NCI-H226 (cell line): Measurements from ENCODE around the gene MDGA2.
A peak's percentile ranks its signal among the peaks of the same experiment; 100 is the strongest.

Experiments
- DNase-seq: peaks from one replicate; pipeline ENCODE4 v3.0.0-alpha.2; 2015

MDGA2 gene

DNA sequence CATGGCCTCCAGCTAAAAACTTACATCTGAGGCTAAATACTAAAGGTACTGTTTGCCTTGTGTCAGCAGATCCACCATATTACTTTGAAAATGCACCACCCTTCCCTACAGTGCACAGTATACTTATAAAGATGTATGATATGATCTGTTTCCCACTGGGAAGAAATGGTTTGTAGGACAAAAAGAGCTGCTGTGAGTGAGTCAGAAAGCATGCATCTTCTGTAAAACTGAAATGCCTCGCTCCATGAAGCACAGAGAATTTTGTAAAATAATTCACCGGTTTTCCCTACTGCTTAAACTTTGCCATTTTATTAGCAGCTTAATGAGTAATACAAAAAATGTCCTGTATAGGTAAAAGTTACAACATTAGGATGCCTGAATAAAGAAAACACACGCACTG is 68.8 kb downstream of the MDGA2 start:
- peak; percentile 4 for DNase-seq

DNA sequence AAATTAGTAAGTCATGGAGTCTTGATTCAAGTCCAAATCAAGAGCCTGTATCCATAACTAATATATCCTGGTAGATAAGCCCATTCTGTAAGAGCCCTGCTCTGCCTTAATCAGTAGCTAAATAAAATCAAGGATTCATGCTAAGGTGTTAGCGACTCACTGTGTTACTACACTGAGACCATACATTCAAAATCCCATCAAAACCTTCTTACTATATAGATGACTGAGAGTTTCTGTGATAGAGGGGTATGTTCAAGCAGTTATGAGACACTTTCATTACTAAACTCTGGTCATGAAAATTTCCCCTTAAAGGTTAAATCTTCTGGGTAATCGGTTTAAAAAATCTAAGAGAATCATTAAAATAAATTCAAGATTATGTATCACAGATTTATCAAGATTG is 78.5 kb downstream of the MDGA2 start:
- no peak for DNase-seq

DNA sequence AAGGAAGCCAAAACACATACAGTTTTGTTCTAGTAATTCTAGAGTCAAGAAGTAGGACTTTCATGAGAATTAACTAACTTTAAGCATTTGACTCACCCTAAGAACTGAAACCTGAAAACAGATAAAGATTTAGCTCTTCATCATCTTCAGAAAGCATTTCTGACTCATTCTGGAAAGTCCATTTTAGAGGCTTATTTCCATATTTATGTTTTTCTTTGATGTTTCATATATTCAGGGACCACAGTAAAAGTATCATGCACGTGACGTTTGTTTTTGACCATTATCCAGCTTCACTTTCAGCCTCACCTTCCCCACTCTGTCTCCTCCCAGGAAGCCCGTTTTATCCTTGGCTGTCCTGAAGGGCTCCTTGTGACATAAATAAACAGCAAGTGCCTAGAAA is 79.2 kb downstream of the MDGA2 start:
- DNase-seq, result no peak

DNA sequence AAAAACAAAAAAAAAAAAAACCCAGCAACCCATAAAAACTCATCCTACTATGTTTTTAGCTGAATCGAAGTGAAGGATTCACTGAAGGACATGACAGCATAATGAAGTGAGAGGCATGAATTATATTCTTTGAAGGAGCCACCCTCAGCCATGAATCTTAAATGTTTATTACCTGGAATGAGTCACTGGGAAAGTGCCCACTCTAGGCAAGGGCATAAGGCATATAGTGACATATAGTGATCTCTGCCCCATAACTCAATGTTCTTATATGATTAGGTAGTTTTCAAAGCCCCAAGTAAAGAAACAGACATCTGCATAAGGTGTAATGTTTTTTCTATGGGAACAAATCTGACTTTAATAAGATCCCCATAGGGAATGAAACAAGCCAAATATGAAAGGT is 79.9 kb downstream of the MDGA2 start:
- no peak for DNase-seq

DNA sequence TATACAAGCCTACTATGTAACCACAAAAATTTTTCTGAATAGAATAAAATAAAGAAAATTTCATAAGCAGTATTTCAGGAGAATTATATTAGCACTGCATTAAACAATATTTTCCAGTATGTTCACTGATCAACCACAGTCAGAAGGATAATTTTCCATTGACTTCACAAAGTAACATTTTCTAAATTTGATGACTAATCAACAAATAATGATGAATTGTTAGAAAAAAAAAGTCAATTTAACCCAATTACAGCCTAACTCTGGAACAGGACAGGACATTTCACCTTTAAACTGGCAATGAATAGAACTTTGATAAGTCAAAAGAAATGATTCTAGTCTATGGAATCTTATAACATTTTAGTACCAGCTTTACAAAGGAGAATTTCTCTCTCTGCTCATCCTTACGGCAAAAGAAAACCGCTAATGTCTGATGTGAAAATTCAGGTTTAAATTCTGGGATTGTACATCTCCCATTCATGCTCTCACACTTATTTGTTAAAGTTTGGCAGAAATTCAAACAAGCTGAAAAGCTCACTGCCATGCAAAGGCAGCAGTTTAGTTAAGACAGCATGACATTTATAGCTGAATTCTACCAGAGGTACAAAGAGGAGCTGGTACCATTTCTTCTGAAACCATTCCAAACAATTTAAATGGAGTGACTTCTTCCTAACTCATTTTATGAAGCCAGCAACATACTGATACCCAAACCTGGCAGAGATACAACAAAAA is 84.5 kb downstream of the MDGA2 start:
- DNase-seq, result no peak

DNA sequence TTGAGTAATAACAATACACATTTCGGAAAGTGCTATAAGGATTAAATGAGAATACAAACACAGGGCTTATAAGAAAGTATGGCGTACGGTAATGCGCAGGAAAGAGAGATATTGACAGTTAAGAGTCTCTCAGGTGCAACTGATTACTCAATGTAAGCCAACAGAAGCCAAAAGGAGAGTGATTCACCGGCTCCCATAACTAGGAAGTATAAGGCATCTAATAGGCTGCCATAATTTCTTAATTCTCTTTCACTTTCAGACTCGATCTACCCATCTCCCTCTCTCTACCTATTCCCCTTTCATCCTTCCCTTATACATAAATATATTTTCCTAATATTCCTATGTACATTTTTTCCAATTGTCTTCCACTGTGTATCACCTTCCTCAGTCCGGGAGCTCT is 90.0 kb downstream of the MDGA2 start:
- no peak for DNase-seq

DNA sequence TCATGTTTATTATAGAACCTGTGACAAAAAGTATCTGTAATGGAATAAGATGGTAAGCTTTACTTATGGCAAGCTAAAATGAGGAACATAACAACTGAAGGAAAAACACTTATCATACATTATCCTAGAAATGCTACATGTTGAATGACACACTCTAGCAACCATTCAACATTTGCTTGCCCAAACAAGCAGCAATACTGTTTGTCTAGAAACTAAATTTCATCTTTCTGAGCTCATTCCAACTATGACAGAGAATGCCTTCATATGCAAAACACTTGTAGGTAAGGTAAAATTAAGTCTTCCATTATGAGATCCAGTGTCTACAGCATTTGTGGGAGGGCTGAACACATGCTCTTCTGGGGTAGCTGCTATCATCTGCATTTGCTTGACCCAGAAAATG is 108.1 kb downstream of the MDGA2 start:
- no peak for DNase-seq

DNA sequence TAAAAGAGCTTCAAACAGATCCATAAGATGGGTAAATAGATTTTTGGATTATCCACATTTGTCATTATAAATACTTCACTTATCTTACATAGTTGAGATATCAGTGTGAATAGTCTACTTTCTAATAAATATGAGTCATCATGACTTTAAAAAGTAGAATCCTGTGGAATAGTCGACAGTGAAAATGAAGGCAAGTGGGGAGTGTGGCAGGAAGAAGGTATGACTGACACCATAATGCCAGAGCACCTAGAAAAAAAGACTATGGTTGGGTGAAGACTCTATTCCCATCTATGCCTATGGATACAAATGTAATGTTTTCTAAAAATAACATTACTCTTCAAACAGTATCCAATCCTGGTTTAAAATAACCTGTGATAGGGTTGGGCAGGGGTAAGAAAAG is 117.5 kb downstream of the MDGA2 start:
- peak; percentile 54 for DNase-seq

DNA sequence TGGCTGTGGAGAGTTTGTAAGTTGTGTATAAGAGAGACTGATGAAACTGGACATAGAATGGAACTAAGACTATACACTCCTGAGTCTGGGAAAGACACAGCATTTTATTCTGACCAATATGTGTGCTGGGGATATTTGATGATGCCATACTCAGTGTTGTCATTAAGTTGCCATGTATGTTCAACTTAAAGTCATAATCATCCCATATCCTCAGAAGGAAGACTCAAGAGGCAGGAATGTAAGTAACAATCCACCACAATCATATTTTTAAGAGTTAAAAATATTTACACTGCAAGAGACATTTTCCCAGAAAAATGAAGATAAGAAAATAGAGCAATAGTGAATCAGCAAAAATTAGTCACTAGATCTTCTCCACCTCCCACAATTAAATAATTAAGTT is 120.1 kb downstream of the MDGA2 start:
- DNase-seq, result peak; percentile 28

DNA sequence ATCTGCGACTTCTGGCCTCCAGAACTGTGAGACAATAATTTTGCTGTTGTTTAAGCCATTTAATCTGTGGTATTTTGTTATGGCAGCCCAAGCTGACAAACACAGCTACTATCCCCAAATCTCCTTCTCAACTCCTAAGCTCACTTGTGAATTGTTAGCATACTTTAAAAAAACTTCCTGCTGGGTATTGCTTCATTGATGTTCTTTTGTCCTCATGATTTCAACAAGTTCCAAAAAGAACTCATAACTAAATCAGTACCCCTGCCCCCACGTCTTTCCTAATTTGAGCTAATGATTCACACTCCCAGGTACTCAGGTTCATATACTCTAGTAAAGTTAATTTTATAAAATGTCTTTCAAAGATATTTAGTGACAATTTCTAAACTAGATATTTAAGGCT is 125.5 kb downstream of the MDGA2 start:
- no peak for DNase-seq

DNA sequence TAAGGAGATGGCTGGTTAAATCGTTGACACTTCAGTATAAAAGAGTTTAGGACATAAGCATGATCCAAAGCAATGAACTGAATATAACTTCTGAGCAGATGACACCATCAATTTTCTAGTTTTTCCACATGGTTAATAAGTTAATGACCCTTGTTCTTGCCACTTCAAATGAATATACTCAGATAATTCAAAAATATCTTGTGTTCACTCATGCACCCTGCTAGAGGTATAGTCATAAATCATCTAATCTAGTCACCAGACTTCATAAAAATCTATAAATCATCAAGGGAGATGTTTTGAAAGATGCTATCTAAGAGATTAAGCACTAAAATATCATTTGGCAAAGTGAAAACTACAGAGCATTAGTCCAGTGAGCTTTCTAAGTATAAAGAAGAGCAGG is 131.9 kb downstream of the MDGA2 start:
- no peak for DNase-seq

DNA sequence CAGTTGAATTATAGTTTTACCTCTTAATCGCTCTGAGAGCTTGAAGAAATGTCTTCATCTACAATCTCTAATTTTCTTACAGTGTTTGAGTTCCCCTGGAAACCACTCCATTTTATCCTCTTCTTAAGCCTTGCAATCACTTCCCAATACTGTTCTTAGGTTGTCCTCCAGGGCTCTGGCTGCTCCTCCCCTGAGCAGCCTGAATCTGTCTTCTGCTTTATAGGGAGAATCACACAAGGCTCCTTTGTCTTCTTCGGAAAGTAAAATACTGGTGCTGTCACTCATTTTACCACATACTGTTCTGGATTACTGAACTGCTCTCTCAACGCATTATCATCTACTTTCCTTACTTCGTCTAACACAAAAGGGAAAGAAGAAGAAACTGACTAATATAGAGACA is 133.7 kb downstream of the MDGA2 start:
- no peak for DNase-seq

DNA sequence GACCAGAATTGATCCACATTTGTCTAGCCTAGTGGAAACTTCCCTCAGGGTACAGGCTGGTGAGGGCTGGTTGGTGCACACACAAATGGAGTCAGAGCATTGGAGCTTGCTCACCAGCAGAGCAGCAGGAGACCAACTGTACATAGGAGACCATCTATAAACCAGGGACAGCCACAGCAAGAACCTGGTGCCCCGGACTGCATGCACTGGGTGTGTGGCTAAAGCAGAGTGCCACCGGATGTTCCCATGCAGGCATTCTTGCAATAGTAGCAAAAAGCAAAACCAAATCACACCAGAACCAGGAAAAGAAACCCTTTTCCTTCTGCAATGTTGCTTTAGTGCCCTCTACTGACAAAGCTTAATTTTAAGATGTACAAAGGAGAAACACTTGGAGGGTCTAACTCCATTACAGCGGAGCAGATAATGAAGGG is 136.4 kb downstream of the MDGA2 start:
- DNase-seq, result peak; percentile 31

DNA sequence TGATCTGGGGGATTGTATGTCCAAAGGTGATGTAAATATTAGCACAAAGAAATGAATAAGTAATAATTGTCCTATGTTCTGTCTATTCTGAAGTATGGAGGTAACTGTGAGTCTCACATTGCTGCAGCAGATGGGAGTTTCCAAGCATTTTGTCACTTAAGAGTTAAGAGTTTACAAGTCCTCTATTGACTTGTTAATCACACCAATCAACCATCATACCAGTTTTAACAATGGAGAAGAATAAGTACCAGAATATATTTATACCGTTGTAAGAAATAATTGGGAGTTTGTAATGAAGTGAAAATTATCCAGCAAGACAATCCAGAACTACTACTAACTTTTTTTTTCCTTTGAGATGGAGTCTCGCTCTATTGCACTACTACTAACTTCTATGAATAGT is 139.1 kb downstream of the MDGA2 start:
- no peak for DNase-seq

DNA sequence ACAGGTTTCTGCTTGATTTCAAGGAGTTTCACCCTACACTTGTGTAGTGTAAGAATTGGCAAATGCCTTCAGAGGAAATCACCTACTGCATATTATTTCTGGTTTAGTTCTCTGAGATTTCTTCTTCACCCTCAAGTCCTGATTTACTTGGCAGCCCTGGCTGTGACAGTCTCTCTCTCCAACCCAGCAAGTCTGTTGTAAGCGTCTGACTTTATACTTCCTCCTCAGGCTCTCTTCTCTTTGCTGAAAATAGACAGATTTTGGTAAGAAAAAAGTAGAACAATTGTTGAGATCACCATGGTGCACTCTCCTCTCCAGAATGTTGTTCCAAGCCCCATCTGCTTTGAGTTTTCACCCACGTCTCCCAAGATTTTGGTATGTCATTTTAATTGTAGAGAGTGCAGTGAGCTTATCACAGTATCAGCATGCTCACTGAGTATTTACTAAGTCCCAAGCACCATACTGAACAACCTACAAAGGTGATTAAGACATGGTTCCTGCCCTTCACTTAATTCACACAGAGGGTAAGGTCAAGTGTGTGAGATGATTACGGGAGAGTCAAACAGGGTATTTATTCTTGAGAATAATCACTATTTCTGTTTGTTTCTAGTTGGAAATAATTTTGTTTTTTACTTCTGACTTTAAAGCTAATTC is 148.7 kb downstream of the MDGA2 start:
- no peak for DNase-seq

DNA sequence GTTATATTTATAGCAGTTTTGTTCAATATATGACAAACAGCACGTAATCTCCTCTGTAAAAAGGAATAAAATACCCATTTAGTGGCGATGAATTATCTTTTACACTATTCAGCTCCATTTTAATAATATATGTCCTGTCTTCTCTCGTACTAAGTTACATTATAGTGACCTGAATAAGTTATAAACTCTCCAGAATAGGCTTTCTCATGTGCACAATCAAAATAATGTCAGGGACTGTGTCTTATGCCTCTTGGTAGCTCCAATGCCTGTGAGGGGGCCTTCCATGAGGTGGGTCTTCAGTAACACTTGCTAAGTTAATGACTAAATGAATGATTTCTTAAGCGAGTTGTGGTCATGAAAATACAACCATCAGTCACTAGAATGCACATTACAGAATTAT is 150.9 kb downstream of the MDGA2 start:
- no peak for DNase-seq

DNA sequence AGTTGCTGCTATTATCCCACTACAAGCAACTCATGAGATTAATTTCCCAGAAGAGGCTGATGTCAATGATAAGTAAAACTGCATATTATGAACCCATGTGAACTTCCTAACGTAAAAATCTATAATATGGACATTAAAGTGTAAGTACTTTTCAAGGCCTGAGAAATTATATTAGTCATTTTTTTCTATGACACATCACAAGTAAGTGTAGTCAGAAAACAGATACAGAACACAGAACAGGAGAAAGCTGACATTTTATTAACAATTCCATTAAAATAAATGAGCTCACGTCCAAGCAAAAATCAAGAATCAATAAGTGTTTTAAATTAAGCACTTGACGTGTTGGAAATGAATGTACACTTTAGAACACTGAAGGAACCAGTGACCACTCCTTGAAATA is 155.0 kb downstream of the MDGA2 start:
- DNase-seq, result no peak

DNA sequence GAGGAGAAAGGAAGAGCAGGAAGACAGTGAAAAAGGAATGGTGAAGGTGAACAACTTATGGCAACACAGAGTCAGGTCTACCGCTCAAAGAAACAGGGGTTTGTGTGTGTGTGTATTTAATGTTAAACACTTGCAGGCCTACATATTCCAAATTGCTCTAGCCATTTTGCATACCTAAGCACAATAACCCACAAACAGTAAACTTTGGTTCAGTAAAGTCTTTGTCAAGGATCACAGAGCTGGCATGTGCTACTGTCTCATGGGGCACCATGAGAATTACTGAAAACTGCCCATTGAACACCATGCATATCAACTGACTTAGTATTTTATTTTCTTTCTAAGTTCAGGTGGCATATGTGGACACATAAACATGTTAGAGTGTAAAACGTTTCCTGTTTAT is 163.6 kb downstream of the MDGA2 start:
- DNase-seq, result no peak

DNA sequence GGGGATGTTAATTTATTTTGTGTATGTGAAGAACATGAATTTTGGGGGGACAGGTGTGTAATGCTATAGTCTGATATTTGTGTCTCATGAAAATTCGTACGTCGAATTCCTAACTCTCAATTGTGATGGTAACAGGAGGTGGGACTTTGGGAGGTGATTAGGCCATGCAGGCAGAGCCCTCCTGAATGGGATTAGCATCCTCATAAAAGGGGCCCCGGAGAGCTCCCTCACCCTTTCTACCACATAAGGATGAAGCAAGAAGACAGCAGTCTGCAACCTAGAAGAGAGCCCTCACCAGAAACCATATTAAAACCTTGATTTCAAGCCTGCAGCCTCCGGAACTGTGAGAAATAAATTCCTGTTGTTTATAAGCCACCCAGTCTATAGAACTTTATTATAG is 165.4 kb downstream of the MDGA2 start:
- no peak for DNase-seq

DNA sequence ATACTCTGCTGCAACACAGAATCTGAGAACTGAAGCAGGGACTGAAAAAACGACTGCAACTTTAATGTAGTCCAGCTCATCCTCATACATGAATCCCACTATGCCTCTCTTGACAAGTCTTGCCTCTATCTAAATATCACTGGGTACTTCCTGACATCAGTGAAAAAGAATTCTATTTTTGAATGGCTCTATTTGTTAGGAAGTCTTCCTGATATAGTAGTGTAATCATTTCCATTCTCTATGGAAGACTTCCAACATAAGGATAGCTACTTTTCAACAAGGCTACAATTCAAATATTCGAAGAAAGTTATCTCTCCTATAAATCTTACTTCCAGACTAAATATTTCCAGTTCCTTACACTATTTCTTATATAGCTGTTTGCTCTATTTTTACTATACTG is 167.5 kb downstream of the MDGA2 start:
- no peak for DNase-seq

DNA sequence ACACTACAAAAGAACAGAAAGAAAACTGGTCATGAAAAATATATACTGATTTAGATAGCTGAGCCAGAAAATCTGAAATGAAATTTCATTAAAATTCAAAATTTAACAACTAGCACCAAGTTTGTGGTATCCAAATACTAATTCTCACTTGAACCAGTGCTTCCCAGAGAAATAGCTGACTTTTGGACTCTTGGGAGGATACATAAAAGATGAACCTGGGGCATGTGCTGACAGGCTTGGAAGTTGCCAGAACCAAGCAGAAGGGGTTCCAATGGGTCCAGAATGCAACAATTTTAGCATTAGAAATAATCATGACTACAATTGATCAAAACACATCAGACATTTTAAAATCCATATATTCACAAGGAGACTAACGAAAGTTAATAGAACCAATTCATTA is 175.0 kb downstream of the MDGA2 start:
- DNase-seq, result no peak

DNA sequence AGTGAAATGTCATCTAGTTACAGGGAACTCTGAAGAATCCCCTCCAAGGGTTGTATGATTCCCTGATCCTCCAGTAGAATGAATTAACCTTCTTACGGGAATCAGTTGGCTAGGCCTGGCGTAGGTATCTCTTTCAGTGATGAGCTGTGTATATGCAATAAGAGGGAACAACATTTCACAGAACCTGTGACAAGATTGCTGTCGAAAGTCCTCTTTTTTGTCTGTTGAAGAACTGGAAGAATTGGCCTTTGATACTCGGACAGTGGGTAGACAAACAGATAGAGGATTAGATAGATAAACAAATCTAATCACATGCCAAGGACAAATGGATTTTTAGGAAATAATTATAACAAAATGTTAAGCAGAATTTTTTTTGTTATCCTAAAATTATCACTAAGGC is 184.6 kb downstream of the MDGA2 start:
- DNase-seq, result no peak

DNA sequence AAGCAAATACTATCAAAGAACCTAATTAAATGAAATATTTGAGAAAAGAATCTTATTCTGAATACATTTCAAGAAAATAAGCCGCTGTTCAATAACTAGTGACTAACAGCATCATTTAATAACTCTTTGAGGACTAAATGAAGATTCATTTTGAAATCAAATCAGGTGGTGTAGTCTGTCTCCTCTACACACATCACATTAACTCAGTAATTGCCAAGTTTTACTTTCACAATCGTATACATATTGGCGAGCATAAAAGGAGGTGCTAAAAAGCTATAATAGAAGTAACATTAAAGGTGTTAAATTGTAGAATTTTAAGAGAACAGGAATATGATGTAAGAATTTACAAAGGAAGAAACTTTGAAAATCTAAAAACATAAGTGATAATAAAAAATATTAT is 185.1 kb downstream of the MDGA2 start:
- no peak for DNase-seq

DNA sequence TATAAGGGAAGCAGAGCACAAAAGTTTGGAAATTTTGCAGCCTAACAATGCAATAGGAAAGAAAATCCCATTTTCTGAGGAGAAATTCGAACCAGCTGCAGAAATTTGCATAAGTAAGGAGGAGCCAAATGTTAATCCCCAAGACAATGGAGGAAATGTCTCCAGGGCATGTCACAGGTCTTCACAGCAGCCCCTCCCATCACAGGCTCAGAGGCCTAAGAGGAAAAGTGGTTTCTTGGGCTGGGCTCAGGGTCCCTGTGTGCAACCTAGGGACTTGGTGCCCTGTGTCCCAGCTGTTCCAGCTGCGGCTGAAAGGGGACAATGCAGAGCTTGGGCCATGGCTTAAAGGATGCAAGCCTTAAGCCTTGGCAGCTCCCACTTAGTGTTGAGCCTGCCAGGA is 190.0 kb downstream of the MDGA2 start:
- DNase-seq, result no peak

DNA sequence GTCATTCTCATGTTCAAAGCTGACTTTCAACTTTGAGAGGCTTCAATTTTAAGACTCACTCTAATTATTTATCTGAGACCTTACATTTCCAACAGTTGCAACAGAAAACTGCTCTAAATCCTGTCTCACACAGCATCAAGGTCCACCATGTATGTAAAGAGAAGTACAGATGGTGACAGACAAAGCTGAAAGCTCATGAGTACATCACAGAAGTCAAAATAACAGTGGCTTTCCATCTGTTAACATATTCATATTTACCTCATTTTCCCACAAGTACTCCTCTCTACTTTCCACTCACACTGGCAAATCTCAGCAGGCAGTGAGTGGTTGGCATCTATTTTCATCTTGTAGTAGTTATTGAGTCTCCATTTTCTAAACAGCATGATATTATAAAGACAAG is 192.0 kb downstream of the MDGA2 start:
- DNase-seq, result no peak
